GM18499 (cell line): ENCODE measurements around the gene ADGRA1.

Experiments
- ATAC-seq: cut with Tn5 transposase; IDR thresholded peaks from one replicate; pipeline ENCODE4 v1.9.1; 2021; ENCODE audit warnings: moderate number of reproducible peaks; ENCODE audit not compliant: insufficient read depth, unreplicated experiment

The ADGRA1 gene

GRCh38 chr10:133094286-133094685, 6.6 kb downstream of the ADGRA1 start:
- ATAC-seq = no peak

DNA sequence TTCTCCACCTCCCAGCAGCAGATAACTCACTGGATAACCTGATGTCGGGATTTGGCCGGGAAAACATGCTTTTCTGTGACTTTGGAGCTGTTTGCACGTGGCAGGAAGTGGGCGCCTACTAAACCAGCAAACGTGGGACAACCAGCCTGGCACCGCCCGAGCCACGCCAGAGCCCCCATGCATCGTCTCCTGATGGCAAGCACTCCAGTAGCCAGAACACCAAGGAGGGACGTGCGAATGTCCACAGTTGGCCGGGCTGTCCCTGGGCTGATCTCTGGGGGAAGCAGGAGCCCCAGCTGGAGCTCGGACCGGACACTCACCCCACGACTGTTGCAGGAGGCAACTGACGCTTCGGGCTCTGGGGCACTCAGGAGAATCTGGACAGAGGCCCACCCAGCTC, 7.1 kb downstream of the ADGRA1 start:
- no peak for ATAC-seq

DNA sequence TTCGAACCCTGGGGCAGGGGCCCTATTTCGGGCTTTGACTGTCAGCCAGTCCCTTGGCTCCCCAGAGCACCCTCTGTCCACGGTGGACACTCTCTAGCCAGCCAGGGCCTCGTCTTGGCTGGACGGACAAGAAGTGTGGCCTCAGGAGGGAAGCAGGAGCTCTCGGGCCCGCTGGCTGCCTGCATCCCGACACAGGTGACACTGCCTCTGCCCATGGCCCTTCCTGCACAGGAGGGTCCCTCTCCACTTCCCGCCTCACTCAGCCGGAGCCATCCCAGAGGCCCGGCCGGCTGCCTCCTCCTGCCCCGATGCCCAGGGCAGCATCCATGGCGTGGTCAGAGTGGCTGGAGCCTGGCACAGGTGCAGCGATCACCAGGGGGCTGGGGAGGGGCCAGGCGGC, 7.9 kb downstream of the ADGRA1 start:
- ATAC-seq = no peak

DNA sequence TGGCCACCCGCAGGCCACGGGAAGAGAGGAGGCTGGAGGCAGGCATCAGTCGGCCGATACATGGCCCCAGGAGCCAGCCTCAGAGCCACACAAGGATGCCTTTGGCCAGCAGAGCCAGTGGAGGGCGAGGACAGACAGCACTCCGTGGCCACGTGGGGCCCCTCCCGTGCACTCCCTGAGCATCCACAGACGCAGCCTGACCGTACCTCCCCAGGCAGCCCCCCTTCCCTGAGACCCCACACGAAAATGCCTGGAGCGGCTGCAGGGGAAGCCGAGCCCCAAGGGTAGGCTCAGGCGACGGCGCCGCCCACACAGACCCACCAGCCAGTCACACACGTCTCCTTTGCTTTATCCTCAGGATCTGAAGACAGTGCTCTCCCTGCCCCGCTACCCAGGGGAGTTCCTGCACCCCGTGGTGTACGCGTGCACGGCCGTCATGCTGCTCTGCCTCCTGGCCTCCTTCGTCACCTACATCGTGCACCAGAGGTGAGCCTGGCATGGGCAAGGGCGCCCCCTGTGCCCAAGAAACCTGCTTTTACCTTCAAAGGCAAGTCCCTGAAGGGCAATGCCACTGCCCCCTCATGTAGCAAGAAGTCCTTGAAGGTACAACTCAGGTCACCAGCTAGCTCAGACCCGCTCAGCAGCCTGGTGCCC, 9.0 kb downstream of the ADGRA1 start:
- no peak for ATAC-seq

DNA sequence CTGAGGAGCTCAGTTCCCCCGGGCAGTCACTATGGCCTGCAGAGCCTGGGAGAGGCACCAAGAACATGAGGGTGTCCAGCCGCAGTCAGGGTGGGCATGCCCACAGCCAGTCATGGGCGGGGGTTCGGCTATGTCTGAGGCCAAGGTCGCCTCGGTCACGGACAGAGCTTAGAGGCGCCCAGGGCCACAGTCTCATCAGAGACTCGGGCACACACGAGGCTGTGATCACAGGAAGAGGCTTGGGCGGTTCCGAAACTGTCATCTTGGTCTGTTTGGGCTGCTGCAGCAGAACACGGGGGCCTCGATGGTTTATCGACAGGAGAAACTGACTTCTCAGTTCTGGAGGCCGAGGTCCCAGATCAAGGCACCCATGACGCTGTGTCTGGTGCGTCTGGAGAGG, 9.7 kb downstream of the ADGRA1 start:
- no peak for ATAC-seq

DNA sequence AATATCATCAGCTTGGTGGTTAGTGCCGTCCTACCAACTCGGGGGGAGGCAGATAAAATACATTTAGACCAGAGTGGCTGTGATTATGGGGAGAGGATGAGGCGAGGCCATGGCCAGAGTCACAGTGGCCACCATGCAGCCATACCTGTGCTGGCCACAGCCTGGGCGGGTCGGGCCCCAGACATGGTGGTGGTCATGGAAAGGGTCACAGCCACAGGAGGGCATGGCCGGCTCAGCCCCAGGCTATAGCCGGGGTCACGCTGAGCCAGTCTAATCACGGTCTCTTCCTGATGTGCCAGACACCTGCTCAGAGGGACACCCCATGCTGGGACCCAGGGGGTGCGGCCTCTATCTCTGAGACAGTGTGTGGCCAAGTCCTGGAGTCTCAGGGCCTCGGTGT, 10.2 kb downstream of the ADGRA1 start:
- no peak for ATAC-seq

DNA sequence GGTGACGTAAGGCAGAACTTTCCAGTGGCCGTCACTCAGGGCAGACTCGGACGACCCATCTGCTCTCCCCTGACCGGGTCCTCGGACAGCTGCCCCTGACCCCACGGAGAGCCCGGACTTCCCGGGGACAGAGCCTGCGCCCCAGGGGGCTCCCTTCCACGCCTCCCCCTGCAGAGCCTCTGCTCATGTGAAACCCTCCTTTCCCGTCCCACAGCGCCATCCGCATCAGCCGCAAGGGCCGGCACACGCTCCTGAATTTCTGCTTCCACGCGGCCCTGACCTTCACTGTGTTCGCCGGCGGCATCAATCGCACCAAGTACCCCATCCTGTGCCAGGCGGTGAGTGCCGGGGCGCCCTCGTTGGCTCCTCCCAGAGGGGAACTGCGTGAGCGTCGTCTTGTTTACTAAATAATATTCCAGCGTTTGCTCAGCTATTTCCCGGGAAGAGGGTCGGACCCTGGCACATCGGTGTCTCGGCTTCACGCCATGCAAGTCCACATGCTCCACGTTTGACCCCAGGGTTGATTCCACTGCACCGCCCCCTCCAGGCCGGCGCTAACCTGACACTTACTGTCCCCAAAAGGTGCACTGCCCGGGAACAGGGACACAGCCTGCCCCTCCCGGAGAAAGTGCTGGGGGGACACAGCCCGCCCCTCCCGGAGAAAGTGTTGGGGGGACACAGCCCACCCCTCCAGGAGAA, 10.9 kb downstream of the ADGRA1 start:
- no peak for ATAC-seq

DNA sequence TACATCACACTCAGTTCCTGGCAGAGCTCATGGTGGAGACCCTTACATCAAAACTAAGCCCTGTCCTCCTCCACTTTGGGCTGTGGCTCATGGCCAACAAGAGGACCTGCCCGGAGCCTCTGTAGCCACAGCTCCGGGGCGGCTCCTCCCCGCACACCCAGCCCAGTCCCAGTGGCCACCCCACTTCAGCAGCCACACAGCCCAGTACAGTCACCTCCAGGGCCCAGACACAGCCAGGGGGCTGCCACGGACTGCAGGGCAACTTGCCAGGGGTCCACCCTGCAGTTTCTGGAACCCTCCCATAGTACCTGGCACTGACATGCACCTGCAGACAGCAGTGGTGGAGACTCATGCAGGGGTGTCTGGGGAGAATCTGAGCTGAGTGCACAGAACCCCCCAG, 11.8 kb downstream of the ADGRA1 start:
- no peak for ATAC-seq

GRCh38 chr10:133100186-133100585, 12.5 kb downstream of the ADGRA1 start:
- ATAC-seq = no peak

GRCh38 chr10:133100706-133101415, 13.1 kb downstream of the ADGRA1 start:
- no peak for ATAC-seq

DNA sequence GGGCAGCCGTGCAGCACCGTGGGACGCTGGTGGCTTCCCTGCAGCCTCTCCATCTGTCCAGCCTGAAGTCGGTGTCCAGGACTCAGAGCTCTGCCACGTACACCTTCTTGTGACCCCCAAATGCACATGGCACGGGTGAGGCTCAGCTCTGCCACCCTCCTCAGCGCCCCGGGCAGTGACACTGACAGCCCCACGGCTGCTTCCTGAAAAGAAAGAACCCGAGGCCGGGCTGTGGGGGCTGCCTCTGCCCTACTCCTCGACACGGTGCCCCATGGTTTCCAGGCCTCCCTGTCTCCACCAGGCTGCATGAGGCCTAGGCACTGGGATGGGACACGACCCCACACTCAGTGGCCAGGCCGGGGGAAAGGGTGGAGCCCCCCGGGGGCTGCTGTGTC, 13.7 kb downstream of the ADGRA1 start:
- no peak for ATAC-seq

GRCh38 chr10:133102415-133103095, 14.8 kb downstream of the ADGRA1 start:
- no peak for ATAC-seq

DNA sequence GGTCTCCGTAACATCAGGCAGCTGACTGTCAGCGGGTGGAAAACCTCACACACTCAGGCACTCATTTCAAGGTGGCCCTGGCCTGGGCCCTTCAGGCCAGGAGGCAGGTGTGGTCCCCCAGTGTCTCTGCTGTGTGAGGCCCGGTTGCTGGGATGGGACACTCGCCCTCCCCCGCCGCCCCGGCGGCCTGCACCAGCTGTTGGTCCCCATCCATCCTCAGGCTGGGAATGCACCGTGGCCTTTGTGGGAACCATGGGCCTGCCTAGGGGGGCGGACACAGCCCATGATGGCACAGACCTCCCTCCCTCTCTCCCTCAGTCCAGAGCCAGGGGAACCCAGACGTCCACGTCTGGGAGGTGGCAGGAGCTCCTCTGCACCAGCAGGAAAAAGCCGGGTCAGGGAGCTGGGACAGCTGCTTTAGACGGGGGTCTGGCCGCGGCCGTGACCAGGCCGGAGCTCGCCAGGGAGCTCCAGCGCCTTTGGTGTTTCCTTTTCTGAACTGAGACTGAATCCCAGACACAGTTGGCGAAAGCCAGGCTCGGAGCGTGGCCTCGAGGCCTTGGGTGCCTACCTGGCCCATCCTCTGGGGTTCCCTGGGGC, 15.7 kb downstream of the ADGRA1 start:
- no peak for ATAC-seq

DNA sequence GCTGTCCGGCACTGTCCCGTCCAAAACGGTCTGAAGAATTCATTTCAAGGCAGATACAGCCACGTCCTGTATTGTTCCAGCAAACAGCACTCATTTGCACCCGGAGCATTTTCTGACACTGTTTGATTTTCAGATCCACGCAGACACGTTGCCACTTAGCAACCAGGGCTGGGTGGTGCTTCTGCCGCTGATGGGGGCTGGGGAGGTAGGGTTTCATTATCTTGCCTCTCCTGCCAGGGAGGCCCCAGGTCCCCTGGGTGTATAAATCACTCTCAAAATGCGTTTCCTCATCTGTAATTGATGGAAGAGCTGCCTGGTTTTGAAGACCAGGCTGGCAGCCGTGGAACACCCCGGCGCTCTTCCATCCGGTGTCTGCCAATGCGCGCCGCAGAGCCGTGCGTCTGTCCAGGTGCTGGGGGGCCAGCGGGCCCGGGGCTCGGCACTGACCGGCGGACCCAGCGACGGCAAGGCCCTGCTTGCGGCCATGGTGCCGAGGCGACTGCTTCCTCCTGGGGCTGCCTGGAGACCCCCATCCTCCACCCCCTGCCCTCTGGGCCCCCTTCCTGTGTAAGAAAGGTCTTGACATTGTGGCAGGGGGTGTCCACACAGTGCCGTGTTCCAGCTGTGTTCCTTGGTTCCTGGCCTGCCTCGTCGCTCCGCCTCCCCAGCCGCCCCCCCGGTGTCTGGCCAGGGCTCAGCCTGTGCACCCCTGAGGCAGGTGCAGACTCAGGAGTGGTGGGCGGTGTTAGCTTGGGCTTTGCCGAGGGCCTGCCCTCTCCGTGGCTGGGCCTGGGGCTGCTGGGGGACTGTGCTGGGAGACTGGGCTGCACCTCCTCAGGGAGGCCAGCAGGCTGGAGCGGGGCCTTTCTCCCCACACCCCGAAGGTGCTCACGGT, 16.6 kb downstream of the ADGRA1 start:
- no peak for ATAC-seq

- no peak for ATAC-seq
Measured at GRCh38 chr10:133104963-133105640, 17.4 kb downstream of the ADGRA1 start.

DNA sequence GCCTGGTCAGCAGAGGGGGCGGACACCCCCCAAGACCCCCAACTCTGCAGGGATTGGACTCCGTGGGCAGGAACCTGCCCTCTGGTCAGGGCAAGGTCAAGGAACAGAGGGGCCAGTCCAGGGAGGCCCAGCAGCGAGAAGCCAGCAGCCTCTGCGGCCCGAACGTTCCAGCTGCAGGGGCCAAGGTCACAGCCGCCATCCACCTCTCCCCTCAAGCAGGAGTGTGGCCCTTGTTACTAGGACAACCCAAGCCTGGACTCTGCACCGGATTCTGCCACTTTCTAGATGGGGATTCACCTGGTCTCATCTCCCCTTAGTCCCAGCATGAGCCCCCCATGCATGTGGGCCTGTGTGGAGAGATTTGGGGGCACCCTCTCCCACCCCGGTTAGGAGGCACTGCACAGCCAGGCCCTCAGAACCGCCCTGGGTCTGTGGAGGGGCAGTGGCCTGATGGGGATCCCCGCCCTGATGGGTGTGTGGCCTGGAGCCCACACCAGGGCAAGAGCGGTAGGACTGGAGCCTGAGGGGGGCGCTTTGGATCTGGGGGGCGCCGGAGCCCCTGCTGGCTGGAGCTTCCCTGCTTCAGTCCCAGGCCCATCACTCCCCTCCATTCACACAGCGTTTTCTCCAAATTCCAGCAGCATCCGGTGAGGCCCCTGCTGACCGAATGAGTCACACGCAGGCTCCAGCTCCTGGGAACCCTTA, 18.1 kb downstream of the ADGRA1 start:
- ATAC-seq = no peak

- ATAC-seq = no peak
Measured at GRCh38 chr10:133106516-133106915, 18.8 kb downstream of the ADGRA1 start.

- ATAC-seq = no peak
Measured at GRCh38 chr10:133107442-133107841, 19.7 kb downstream of the ADGRA1 start.

DNA sequence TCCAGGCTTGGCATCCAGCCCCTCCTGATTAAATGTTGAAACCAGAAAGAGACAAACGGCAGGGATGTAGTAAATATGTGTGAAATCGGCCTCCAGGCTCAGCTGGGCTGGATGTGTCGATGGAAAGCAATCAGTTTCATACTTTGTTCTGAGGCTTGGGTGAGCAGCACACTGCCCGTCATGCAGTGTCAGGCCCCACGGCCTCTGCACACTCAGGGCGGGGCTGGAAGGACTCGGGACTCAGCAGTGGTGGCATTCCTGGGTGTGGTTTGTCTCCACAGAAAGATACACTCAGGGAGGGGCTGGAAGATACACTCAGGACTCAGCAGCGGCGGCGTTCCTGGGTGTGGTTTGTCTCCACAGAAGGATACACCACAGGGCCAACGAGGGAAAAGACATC, 22.0 kb downstream of the ADGRA1 start:
- ATAC-seq = no peak
